ENCODE data around the gene YIPF6. TPM values are rescaled to one million over a fixed set of nuclear protein-coding genes. Genes with fewer than 3 reads are reported as not detected.
"Not testable (repeated sequence)": the region's sequence is repeated elsewhere in the genome, so short reads cannot be mapped to it uniquely, and the experiment has no call there.

The YIPF6 gene
- 17.4 and 18.5 TPM in 2 replicates for total RNA-seq (2014; rRNA removed; shearing (Covaris generic))
- 16.0 and 16.8 TPM in 2 replicates for polyA plus RNA-seq (2015; cell fraction: cytosol; rRNA removed)
- 14.4 and 15.5 TPM in 2 replicates for polyA plus RNA-seq (2015; cell fraction: nucleus; rRNA removed)

DNA sequence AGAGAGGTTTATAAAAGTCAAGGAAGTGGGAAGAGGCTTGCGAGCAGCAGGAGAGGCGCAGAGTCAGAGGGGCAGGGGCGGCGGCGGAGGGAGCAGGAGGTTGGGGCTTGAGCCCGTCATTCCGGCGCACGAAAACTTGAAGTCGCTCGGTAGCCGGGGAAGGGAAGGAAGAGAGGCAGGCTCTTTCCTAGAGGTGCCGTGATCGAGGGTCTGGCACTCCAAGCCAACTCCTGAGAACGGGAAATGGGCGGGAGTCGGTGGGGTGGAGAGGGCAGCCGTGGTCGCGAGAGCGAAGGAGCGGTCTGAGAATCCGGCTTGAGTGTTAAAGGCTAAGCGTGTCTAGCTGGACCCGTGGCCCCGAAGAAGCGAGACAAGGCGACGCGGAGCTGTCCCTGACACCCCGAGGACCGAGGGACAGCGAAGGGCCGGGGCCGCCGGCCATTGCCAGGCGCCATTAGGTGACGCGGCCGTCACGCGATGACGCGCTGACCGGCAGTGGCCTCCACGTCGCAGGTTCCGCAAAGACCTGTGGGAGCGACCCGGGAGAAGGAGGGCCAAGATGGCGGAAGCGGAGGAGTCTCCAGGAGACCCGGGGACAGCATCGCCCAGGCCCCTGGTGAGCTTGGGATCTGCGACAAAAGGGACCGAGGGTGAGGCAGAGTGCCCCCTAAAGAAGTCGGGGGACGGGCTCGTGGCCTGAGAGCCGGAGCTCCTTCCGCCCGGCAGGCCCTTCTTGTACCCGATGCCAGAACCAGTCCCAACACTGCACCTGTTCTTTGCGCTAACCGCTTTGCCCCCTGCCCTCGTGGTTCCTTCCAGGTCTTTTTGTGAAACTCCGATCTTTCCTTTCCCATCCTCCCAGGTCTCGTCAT is at the start of gene YIPF6:
Gene YIPF6 (plus strand): TSS at position 544 of the 872 bp plus-strand sequence. CDS start 16 bp downstream, at position 560.
- peak; percentile 65 for DNase-seq (ENCODE audit: low read depth)

DNA sequence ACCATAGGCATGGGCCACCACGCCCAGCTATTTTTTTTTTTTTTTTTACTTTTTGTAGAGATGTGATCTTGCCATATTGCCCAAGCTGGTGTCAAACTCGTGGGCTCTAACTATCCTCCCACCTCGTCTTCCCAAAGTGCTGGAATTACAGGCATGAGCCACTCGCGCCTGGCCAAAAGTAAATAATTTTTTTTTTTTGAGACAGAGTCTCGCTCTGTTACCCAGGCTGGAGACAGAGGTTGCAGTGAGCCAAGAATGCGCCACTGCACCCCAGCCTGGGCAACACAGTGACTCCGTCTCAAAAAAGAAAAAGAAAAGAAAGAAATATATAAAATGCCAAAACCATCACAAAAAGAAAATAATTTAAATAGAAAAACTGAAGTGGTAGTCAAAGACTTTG is 47.1 kb upstream of the YIPF6 start:
- DNase-seq (ENCODE audit: low read depth) = no peak

DNA sequence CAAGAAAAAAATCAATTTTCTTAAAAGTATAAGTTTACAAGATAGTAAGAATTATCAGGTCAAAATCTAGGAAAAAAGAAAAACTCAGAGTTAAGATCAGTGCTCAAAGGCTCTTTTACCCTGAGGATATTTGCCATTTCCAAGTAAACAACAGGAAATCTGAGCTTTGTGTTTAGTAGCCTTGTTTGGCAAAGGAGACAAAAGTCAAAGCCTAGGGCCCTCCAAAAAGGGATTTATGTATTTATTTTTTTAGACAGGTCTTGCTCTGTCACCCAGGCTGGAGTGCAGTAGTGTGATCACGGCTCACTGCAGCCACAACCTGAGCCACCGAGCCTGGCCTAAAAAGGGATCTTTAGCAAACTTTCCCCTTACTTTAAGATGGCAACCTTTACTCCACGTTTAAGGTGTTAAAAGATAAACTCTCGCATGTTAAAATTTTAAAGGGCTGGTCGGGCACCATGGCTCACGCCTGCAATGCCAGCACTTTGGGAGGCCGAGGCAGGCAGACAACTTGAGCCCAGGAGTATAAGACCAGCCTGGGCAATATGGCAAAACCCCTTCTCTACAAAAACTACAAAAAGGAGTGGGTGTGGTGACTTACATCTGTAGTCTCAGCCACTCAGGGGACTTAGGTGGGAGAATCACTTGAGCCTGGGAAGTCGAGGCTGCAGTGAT is 44.2 kb upstream of the YIPF6 start:
- no peak for DNase-seq (ENCODE audit: low read depth)

- DNase-seq (ENCODE audit: low read depth) = no peak
These were observed 43.7 kb upstream of the YIPF6 start for GRCh38 chrX:68455151-68455510.

DNA sequence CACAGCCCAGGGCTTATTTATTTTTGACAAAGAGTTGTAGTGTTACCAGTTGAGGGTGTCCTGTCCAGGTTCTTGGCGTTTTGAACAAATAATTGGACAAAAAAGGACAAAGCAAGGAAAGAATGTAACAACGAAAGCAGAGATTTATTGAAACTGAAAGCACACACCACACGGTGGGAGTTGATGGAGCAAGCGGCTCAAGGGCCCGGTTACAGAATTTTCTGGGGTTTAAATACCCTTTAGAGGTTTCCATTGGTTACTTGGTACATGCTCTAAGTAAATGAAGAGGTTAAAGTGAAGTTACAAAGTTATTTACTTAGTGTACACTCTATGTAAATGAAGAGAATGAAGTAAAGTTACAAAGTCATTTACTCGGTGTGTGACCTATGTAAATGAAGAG is 37.8 kb upstream of the YIPF6 start:
- DNase-seq (ENCODE audit: low read depth) = no peak

GRCh38 chrX:68461576-68461975 is 37.3 kb upstream of the YIPF6 start:
- no peak for DNase-seq (ENCODE audit: low read depth)

DNA sequence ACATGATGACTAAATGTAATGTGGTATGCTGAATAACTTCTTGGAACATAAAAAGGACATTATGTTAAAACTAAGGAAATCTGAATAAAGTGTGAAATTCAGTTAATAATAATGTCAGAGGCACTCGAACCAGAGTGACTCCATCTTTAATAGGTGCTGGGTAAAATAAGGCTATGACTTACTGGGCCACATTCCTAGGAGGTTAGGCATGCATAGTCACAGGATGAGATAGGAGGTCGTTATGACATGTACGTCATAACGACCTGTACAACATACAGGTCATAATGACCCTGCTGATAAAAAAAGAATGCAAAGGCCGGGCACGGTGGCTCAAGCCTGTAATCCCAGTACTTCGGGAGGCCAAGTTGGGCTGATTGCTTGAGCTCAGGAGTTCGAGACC is 36.7 kb upstream of the YIPF6 start:
- DNase-seq (ENCODE audit: low read depth) = peak; percentile 26

DNA sequence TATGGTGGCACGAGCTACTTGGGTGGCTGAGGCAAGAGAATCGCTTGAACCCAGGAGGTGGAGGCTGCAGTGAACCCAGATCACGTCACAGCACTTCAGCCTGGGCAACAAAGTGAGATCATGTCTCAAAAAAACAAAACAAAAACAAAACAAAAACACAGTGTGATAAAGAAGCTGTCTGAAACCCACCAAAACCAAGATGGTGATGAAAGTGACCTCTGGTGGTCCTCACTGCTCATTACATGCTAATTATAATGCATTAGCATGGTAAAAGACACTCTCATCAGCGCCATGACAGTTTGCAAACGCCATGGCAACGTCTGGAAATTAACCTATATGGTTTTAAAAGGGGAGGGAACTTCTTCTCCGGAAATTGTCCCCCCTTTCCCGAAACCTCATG is 36.2 kb upstream of the YIPF6 start:
- DNase-seq (ENCODE audit: low read depth) = peak; percentile 67

- DNase-seq (ENCODE audit: low read depth) = no peak
These were observed 35.0 kb upstream of the YIPF6 start for GRCh38 chrX:68463880-68464279.

- no peak for DNase-seq (ENCODE audit: low read depth)
These were observed 34.1 kb upstream of the YIPF6 start for GRCh38 chrX:68464796-68465195.

DNA sequence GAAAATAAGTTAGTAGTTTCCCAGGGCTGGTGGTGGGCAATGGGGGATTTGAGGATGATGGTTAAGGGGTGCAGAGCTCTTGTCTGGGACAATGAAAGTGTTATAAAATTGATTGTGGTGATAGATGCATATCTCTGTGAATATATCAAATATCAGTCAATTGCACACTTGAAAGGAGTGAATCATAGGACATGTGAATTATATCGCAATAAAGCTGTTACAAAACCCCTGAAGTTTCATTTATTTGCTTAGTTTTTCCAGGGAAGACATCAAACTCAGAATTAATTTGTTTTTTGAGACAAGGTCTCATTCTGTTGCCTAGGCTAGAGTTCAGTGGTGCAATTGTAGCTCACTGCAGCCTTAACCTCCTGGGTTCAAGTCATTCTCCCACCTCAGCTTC is 17.9 kb upstream of the YIPF6 start:
- no peak for DNase-seq (ENCODE audit: low read depth)

DNA sequence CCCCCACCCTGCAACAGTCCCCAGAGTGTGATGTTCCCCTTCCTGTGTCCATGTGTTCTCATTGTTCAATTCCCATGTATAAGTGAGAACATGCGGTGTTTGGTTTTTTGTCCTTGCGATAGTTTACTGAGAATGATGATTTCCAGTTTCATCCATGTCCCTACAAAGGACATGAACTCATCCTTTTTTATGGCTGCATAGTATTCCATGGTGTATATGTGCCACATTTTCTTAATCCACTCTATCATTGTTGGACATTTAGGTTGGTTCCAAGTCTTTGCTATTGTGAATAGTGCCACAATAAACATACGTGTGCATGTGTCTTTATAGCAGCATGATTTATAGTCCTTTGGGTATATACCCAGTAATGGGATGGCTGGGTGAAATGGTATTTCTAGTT is 12.7 kb upstream of the YIPF6 start:
- not testable (repeated sequence) for DNase-seq (ENCODE audit: low read depth)

GRCh38 chrX:68487254-68487653 is 11.6 kb upstream of the YIPF6 start:
- DNase-seq (ENCODE audit: low read depth) = no peak

DNA sequence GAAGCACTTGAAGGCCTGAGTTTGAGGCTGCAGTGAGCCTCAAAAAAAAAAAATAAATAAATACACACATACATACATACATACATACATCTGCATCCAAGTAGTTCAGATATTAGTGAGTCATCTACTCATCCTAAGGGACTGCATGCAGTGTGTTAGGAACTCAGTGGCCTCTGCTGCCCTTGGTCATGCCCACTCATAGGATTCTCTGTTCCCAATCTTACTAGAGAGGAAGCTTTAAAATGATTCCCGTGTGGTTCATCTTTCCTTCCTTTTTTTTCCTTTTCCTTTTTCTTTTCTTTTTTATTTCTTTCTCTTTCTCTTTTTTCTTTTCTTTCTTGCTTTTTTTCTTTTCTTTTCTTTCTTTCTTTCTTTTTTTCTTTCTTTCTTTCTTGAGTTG is 10.9 kb upstream of the YIPF6 start:
- DNase-seq (ENCODE audit: low read depth) = no peak

DNA sequence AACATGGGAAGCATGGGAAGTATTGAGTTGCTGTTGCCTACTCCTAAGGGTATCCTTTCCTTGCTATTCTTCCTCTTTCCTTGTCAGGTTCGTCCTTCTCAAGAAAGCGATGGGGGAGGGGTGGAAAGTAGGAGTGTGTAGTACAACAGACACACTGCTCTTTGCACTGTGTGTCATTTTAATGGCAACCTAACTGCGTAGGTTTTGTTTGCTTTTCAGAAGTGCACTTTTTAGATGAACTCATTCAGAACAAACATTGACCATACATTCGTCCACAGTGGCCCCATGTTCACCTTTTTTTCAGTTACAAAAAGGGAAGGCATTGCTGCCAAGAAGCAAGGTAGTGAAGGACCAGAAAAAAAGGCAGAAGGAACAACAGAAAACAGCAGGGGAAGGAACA is 10.2 kb upstream of the YIPF6 start:
- no peak for DNase-seq (ENCODE audit: low read depth)

DNA sequence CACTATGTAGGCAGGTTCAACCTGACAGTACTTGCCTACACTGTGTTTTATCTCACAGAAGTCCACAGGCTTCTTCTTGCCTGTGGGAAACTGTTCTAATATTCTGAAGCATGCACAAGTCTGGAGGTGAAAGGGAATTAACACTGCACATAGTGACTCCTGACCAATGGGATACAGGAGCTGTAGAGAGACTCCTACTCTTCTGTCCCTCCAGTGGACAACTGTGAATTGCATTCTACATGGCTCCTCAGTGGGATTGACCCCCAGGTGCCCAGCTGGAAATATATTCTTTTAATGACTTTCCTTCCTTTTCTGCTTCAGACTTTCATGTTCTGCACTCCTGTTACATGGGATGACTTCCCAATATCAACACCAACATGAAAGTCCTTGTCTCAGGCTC is 8.2 kb upstream of the YIPF6 start:
- peak; percentile 11 for DNase-seq (ENCODE audit: low read depth)

DNA sequence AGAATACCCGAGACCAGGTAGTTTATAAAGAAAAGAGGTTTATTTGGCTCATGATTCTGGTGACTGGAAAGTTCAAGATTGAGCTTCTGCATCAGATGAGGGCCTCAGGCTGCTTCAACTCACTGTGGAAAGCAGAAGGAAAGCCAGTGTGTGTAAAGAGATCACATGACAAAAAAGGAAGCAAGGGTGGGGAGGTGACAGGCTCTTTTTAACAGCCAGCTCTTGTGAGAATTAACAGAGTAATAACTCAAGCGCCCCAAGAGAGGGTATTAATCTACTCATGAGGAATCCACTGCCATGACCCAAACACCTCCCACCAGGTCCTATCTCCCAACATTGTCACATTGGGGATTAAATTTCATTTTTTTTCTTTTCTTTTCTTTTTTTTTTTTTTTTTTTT is 6.3 kb upstream of the YIPF6 start:
- DNase-seq (ENCODE audit: low read depth) = no peak

GRCh38 chrX:68493776-68494175 is 5.1 kb upstream of the YIPF6 start:
- DNase-seq (ENCODE audit: low read depth) = not testable (repeated sequence)

- no peak for DNase-seq (ENCODE audit: low read depth)
These were observed 775 bp upstream of the YIPF6 start for GRCh38 chrX:68498044-68498507.

DNA sequence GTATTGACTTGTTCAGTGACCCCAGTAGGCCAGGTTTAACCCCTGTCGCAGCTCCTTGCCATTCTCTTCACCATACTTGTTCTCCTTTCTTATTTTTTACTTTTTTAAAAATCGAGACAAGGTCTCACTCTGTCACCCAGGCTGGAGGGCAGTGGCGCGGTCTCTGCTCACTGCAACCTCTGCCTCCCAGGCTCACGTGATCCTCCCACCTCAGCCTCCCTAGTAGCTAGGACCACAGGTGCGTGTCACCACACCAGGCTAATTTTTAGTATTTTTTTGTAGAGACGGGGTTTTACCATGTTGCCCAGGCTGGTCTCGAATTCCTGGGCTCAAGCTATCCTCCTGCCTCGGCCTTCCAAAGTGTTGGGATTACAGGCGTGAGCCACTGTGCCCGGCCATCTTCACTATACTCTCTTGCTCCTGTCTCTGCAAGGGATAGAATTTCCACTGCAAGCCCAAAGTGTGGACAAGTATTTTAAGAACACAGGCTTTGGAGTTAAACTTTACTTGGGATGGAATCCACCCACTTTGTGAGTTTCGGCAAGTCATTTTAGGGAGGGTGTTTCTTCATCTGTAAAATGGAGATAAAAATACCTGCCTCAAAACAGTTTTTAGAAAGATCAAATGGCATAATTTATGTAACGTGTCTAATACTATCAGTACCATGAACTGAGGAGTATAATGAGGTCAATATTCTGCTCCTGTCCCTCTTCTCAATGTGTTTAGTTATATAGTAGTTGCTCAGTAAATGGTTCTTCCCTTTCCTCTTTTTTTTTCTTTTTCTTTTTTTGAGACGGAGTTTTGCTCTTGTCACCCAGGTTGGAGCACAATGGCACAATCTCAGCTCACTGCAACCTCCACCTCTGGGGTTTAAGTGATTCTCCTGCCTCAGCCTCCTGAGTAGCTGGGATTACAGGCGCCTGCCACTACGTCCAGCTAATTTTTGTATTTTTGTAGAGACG is 973 bp downstream of the YIPF6 start:
- no peak for DNase-seq (ENCODE audit: low read depth)
